Measurements from ENCODE around the gene OTOS.

Gene OTOS

GRCh38 chr2:240140511-240140910 is at the start of gene OTOS:
TSS of gene OTOS (minus strand) at chr2:240140658. CDS start at chr2:240140326, 332 bp downstream.
- FAIRE-seq (no peak), DNase-seq (ENCODE audit: insufficient read length, low spot score) (no peak)
- no peak for TF ChIP-seq POLR2A (IDR thresholded peaks at IDR 0.05; ENCODE audit: low read depth, low read length)

- TF ChIP-seq POLR2A (IDR thresholded peaks at IDR 0.05; ENCODE audit: low read depth, low read length) = no peak
- DNase-seq (ENCODE audit: insufficient read length, low spot score) = no peak
- no peak for FAIRE-seq
Measured at GRCh38 chr2:240189686-240190085, 49.2 kb upstream of the OTOS start.

- TF ChIP-seq POLR2A (IDR thresholded peaks at IDR 0.05; ENCODE audit: low read depth, low read length) = no peak
- FAIRE-seq (no peak), DNase-seq (ENCODE audit: insufficient read length, low spot score) (no peak)
Measured at GRCh38 chr2:240187989-240188590, 47.6 kb upstream of the OTOS start.

- FAIRE-seq (no peak), DNase-seq (ENCODE audit: insufficient read length, low spot score) (no peak)
- no peak for TF ChIP-seq POLR2A (IDR thresholded peaks at IDR 0.05; ENCODE audit: low read depth, low read length)
Measured at GRCh38 chr2:240186191-240186725, 45.8 kb upstream of the OTOS start.

GRCh38 chr2:240184656-240185055 is 44.2 kb upstream of the OTOS start:
- no peak for FAIRE-seq
- TF ChIP-seq POLR2A (IDR thresholded peaks at IDR 0.05; ENCODE audit: low read depth, low read length) = no peak
- no peak for DNase-seq (ENCODE audit: insufficient read length, low spot score)

- no peak for FAIRE-seq
- TF ChIP-seq POLR2A (IDR thresholded peaks at IDR 0.05; ENCODE audit: low read depth, low read length) = no peak
- no peak for DNase-seq (ENCODE audit: insufficient read length, low spot score)
Measured at GRCh38 chr2:240183875-240184590, 43.6 kb upstream of the OTOS start.

- no peak for DNase-seq (ENCODE audit: insufficient read length, low spot score)
- no peak for FAIRE-seq
- TF ChIP-seq POLR2A (IDR thresholded peaks at IDR 0.05; ENCODE audit: low read depth, low read length) = no peak
Measured at GRCh38 chr2:240183006-240183874, 42.8 kb upstream of the OTOS start.

- DNase-seq (ENCODE audit: insufficient read length, low spot score) = no peak
- TF ChIP-seq POLR2A (IDR thresholded peaks at IDR 0.05; ENCODE audit: low read depth, low read length) = no peak
- FAIRE-seq = no peak
Measured at GRCh38 chr2:240182476-240182875, 42.0 kb upstream of the OTOS start.

GRCh38 chr2:240182001-240182400 is 41.5 kb upstream of the OTOS start:
- FAIRE-seq = no peak
- no peak for DNase-seq (ENCODE audit: insufficient read length, low spot score)
- no peak for TF ChIP-seq POLR2A (IDR thresholded peaks at IDR 0.05; ENCODE audit: low read depth, low read length)

- no peak for FAIRE-seq
Measured at GRCh38 chr2:240179941-240180666, 39.6 kb upstream of the OTOS start.

GRCh38 chr2:240179186-240179815 is 38.8 kb upstream of the OTOS start:
- TF ChIP-seq POLR2A (IDR thresholded peaks at IDR 0.05; ENCODE audit: low read depth, low read length) = no peak
- FAIRE-seq (no peak), DNase-seq (ENCODE audit: insufficient read length, low spot score) (no peak)

More at GRCh38 chr2:240179941-240180666, 39.6 kb upstream of the OTOS start:
- DNase-seq (ENCODE audit: insufficient read length, low spot score) = no peak
- TF ChIP-seq POLR2A (IDR thresholded peaks at IDR 0.05; ENCODE audit: low read depth, low read length) = no peak

- no peak for DNase-seq (ENCODE audit: insufficient read length, low spot score)
- TF ChIP-seq POLR2A (IDR thresholded peaks at IDR 0.05; ENCODE audit: low read depth, low read length) = no peak
- no peak for FAIRE-seq
Measured at GRCh38 chr2:240178564-240178963, 38.1 kb upstream of the OTOS start.

- no peak for TF ChIP-seq POLR2A (IDR thresholded peaks at IDR 0.05; ENCODE audit: low read depth, low read length)
- FAIRE-seq (no peak), DNase-seq (ENCODE audit: insufficient read length, low spot score) (no peak)
Measured at GRCh38 chr2:240174496-240174895, 34.0 kb upstream of the OTOS start.
